HG02973 (cell line): ENCODE data around the gene PRKG2.
"Not testable (repeated sequence)": the region's sequence is repeated elsewhere in the genome, so short reads cannot be mapped to it uniquely, and the experiment has no call there.

Source experiments
- ATAC-seq: cut with Tn5 transposase; IDR thresholded peaks from one replicate; pipeline ENCODE4 v1.9.1; 2021; ENCODE audit warnings: moderate library complexity; ENCODE audit not compliant: unreplicated experiment

PRKG2 gene

GRCh38 chr4:81162752-81163458 lies 52.1 kb downstream of the PRKG2 start:
- no peak for ATAC-seq

GRCh38 chr4:81153714-81154323 lies 61.2 kb downstream of the PRKG2 start:
- ATAC-seq: not testable (repeated sequence)

- no peak for ATAC-seq
Measured at GRCh38 chr4:81152839-81153713, 61.9 kb downstream of the PRKG2 start.

GRCh38 chr4:81149976-81150375 lies 65.0 kb downstream of the PRKG2 start:
- ATAC-seq: no peak

GRCh38 chr4:81148576-81148975 lies 66.4 kb downstream of the PRKG2 start:
- no peak for ATAC-seq

GRCh38 chr4:81146466-81146865 lies 68.6 kb downstream of the PRKG2 start:
- no peak for ATAC-seq

GRCh38 chr4:81143183-81143582 lies 71.8 kb downstream of the PRKG2 start:
- no peak for ATAC-seq

GRCh38 chr4:81142744-81143143 lies 72.3 kb downstream of the PRKG2 start:
- ATAC-seq: no peak

GRCh38 chr4:81137894-81138293 lies 77.1 kb downstream of the PRKG2 start:
- no peak for ATAC-seq

GRCh38 chr4:81137446-81137845 lies 77.6 kb downstream of the PRKG2 start:
- no peak for ATAC-seq

GRCh38 chr4:81136161-81136905 lies 78.7 kb downstream of the PRKG2 start:
- ATAC-seq: no peak

GRCh38 chr4:81135501-81135900 lies 79.5 kb downstream of the PRKG2 start:
- no peak for ATAC-seq

GRCh38 chr4:81131563-81131962 lies 83.5 kb downstream of the PRKG2 start:
- no peak for ATAC-seq

- ATAC-seq: no peak
Measured at GRCh38 chr4:81131066-81131465, 84.0 kb downstream of the PRKG2 start.

GRCh38 chr4:81130569-81130968 lies 84.5 kb downstream of the PRKG2 start:
- ATAC-seq: no peak

GRCh38 chr4:81120055-81120454 lies 95.0 kb downstream of the PRKG2 start:
- no peak for ATAC-seq

- ATAC-seq: no peak
Measured at GRCh38 chr4:81118086-81118485, 96.9 kb downstream of the PRKG2 start.

GRCh38 chr4:81116566-81116965 lies 98.5 kb downstream of the PRKG2 start:
- ATAC-seq: no peak

- no peak for ATAC-seq
Measured at GRCh38 chr4:81113024-81113423, 102.0 kb downstream of the PRKG2 start.

GRCh38 chr4:81109356-81109755 lies 105.7 kb downstream of the PRKG2 start:
- ATAC-seq: no peak

- no peak for ATAC-seq
Measured at GRCh38 chr4:81106150-81106549, 108.9 kb downstream of the PRKG2 start.
